NCI-H1436 (cell line): ENCODE results near the gene NELL1.
A peak's percentile ranks its signal among the peaks of the same experiment; 100 is the strongest.

Experiments
- DNase-seq: peaks from one replicate; lab custom pipeline; 2025; lab: John Stamatoyannopoulos, UW

NELL1 gene

DNA sequence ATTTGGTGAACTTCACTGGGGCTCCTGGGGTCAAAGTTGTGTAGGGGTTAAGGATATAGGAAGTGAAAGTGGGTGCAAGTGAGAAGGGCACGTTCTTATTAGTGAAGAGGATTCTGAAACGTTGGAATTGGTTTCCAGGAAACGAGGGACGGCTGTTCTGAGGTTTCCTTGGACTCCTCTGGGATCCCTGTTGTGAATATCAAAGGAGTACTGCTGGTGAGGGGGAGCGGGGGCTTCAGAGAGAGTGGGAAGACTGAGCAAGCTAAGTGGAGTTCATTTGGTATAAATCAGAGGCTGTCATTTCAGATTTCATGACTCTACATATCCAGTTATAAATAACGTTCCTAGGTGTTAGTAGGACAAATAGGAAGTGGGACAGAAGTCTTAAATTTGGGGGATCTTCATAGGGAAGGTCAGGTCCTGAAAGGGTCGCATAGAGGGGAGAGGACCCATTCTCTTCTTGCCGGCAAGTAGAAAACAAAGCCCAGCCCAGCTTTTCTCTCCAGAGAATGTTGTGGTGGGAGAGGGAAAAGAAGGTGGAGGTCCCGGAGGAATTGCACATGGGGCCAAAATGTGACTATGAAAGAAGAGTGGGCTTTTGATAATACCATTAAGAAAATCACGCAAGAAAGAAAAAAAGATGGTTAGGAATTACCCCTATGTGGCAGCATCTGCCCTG, 1.1 kb upstream of the NELL1 start:
- DNase-seq: no peak

DNA sequence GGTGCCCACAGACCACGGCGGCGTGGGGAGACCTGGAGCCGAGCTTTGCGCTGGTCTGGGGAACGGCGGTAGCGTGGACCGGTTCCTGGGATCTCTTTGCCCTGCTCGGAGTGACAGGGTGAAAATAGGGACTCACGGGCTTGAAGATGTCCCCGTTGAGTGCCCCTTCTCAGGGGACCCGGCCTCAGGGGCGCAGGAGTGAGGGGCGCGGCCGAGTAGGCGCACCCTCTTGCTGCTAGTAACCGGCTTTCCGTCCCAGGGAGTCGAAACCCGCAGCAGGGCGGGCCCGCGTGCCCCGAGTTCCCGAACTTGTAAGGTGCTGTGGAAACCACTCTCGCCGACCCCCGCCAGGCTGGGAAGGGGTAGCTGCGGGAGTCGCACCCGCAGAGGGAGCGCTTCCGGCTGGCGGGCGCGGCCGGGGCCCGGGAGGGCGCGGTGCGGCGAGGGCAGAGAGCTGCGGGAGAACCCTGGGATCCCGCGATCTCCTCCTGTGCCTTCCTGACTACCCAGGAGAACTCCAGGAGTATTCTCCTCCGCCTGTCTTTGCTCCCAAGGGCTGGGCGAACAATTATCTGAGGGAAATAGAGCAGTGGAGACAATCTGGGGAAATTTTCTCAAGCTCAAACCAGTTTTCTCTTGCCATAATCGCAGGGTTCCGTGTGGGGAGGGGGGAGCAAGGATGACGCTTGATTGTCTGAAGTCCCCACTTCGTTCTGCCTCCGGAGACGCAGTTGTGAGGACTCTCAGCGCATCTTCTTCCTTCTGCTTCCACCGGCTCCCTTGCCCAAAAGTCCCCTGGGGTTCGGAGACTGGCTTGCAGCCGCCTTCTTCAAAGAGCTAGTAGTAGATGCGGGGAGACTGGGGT, 666 bp downstream of the NELL1 start:
- no peak for DNase-seq

DNA sequence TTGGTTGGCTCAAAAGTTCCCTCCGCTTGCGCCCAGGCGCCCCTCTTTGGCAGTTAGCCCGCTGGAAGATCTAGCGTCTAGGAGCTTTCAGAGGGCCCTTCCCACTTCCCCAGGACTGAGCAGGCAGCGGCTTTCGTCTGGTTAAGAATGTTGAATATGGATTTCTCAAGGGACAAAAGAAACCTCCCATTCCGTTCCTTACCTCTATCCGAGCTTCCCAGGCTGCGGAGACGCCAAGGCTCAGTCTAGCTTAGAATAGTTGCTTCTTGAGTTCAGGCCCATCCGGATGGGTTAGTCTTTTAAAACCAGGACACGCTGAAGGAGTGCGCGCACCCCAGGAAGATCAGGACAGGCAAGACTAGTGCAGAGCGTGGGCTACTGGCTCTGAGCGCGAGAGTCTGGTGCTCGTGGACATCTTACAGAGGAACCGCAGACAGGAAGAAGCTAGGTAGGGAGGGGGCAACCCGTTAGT, 1.6 kb downstream of the NELL1 start:
- no peak for DNase-seq

DNA sequence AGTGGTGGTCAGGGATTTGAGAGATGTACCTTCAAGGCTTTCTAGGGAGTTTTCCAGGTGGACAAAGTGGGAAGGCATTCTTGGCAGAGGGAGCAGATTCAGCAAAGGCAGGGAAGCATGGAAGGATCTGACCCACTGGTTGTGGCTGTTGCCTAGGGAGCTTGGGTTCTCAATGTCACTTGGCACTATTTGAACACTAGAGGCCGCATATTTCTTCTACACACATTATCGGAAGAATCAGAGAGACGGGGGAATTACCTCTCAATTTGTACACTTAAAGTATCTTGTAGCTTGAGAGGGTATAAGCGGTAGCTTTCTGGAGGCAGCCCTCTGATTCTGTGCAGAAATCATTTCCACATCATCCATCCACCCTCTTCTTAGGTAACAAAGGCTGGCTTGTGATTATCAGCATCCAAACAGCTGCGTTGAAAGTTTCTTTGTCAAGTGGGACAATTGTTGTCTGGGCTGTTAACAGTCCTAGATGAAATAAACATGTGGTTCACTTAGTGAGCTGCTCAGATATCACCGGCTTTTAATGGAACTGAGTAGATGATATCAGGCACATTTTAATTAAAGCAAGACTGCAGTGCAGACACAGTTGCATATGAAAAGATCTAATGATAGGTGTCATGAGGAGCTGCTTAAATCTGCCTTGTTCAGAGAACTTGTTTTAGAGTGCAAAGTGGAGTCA, 2.6 kb downstream of the NELL1 start:
- no peak for DNase-seq

DNA sequence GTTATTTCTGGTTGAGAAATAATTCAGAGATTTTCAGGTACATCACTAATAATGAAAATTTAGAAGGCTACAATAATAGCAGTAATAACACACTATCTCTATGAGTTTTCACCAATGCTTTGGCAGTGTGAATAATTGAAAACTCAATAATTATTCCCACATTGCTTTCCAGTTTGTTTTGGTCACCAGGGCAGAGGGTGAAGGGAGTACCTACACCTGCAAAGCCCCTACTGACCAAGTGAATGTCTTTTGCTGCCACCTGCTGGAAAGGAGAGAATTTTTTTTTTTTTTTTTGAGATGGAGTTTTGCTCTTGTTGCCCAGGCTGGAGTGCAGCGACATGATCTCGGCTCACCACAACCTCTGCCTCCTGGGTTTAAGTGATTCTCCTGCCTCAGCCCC, 3.2 kb downstream of the NELL1 start:
- DNase-seq: no peak

DNA sequence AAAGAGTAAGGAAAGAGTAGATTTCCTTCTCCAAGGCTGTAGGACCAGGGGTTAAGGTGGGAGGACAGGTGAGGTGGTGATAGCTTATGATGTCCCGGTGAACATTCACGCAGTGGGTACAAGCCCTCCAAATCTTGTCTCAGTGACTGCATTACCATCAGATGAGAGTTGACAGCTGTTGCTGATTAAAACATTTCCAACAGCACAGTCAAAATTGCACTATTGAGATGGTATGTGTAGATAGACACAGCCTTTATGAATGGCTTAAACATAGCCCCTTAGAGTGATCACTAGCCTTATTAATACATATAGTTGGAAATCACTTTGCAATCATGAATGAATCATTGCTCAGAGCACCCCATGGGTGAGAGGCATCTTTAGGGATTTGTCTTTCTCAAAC, 7.3 kb downstream of the NELL1 start:
- no peak for DNase-seq

DNA sequence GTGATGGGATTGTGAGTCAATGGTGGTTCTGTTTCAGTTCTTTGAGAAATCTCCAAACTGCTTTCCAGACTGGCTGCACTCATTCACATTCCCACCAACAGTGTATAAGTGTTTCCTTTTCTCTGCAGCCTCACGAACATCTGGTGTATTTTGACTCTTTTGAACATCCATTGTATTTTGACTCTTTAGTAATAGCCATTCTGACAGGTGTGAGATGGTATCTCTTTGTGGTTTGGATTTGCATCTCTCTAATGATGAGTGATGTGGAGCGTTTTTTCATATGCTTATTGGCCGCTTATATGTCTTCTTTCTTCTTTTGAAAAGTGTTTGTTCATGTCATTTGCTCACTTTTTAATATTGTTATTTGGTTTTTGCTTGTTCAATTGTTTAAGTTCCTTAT, 19.4 kb downstream of the NELL1 start:
- no peak for DNase-seq

DNA sequence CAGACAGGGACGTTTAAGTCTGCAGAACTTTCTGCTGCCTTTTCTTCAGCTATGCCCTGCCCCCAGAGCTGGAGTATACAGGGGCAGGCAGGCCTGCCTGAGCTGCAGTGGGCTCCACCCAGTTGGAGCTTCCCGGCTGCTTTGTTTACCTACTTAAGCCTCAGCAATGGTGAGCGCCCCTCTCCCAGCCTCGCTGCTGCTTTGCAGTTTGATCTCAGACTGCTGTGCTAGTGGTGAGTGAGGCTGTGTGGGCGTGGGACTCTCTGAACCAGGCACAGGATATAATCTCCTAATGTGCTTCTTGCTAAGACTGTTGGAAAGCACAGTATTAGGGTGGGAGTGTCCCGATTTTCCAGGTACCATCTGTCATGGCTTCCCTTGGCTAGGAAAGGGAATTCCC, 38.5 kb downstream of the NELL1 start:
- no peak for DNase-seq

DNA sequence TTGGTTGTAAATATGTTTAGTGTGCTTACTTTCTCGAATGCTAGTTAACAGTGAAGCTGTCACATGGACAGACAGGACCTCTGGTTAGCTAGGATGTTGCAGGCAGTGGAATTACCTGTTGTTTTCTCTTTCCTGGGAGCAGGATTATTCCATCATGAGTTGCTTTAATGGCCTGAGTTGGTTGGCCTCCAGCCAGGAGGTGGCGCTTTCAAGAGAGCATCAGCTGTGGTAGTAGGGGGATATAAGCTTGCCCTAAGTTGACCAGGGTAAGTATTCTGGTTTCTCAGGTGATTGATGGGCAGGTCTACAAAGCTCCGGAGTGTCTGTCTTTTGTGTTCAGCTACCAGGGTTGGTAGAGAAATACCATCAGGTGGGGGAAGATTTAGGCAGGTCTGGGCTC, 43.5 kb downstream of the NELL1 start:
- DNase-seq: no peak

DNA sequence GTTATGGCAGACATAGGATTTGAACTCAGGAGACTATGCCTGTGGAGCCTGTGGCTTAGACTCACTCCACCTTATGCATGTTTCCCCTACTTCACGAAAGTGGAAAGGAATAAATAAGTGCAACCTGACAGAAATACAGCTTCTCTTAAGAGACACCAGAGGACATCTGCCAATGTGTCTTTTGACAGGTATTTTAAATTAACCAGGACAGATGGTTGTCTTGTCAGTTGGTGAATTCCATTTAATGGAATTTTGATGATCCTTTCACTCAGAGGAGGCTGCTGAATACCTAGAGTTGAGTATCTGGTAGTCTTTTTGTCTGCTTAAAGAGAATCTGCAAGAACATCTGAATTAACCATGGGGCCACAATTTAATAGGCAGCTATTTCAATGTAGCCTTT, 46.1 kb downstream of the NELL1 start:
- DNase-seq: no peak

DNA sequence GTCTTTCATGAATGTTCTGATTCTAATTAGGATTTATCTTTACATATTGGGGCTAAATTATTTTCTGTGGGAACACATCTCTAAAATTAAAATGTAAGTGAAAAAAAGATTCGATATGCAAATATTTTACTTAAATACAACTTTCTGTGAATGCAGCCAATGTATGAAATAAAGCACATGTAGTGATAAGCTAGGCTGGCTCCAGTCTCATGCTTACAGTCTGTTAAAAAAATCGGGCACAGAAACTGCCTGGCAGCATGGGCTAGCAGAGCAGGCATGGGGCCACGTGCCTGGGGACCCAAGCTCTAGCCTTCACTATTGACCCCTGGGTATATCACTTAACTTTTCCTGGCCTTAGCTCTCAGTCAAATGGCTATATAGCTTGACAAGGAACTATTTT, 46.5 kb downstream of the NELL1 start:
- DNase-seq: no peak

DNA sequence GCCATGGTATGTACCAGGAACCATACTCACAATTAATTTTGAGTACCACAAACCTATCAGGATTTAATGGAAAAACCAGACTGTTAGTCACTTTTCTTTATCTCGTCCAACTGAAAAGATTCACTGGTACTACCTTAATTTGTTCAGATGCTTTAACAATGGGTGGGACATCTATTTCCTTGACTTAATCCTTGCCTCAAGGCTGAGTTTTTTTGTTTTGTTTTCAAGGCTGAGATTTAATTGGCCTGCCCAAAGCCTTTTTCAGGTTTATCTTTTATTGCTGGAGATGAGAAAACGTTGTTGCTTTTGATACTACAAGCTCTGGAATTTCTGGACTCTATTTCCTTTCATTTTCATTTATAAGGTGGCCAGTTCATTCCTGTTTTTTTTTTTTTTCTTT, 50.4 kb downstream of the NELL1 start:
- no peak for DNase-seq

DNA sequence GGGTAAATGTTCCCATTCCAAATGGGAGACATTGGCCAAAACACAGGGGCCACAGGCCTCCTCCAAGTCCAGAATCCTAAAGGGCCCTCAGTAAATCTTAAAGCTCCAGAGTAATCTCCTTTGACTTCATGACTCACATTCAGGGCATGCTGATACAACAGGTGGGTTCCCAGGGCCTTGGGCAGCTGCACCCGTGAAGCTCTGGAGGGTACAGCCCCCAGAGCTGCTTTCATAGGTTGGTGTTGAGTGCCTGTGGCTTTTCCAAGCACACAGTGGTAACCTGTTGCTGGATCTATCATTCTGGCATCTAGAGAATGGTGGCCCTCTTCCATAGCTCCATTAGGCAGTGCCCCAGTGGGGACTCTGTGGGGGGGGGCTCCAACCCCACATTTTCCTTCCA, 54.0 kb downstream of the NELL1 start:
- DNase-seq: no peak

DNA sequence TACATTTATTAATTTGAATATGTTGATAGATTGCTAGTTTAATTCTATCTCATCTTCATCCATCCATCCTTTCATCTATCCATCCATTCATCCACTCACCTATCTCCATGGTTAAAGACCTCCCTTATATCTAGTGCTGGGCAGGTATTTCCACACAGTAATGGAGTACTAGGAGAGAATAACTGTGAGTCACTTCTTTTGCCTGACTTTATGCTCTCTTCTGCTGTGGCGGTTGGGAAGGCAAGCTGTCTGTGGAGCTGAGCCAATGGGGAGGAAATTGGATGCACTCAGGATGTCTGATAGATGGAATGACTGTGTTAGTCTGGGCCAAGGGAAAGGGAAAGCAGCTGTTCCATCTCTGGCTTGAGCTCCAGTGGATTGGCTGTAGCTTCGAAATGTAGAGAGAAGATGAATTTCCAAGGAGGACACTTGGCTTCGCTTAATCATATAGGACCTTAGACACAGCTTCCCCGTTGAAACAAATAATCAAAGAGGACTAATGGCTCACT, 60.3 kb downstream of the NELL1 start:
- no peak for DNase-seq

DNA sequence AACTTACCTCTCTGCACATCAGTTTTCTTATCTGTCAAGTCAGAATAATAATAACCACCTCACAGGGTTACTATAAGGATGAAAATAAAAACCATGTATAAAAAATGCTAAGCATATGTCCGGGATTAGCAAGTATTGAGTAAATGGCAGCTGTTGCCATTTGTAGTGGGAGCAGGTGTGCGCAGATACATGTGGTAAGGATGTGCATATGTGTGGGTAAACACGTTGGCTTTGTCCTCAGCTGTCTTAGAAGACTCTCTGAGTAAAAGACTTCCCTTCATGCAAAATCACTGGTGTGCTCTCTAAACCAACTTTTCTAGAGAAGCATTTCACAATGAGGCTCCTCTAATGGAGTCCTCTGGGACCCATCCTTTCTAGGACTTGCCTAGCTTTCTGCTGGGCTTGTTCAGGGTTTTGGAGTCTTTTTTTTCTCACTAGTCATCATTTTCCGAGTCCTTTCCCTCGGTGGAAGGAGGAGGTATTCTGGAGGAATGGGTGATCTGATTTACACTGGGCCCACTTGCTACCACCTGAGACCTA, 62.4 kb downstream of the NELL1 start:
- DNase-seq: no peak

DNA sequence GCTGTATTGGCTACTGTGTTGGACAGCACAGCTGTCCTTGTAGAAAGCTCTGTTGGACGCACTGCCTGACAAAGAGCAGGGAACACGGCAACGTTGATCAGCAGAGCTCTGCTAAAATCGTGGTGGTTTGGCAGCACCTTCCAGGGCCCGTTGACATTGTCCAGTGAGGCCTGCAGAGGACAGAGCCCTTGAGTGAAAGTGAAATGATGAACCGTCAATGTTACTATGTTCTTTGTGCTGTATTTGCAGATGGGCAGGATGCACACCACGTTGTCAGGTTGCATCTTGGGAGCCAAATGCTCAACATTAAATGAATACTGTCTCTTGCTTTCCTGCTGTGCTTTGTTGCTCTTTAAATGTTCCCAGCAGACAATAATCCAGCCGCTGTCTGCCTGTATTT, 69.7 kb downstream of the NELL1 start:
- no peak for DNase-seq

DNA sequence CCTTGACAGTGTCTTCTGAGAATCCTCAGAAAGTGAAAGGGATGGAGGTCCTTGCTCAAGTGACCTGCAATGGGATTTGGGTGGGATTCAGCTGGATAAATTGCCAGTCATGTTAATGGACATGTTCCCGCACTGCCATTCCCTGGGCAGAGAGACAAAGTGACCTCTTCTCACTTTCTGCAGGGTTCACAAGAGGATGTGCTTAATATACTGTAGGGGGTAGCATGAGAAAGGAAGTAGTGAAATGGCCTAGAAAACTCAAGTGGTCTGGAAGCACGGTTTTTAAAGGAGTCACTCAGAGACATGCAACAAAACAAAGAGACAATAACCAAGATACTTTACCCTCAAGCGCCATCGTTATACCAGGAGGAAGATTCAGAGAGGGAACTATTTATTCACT, 70.2 kb downstream of the NELL1 start:
- no peak for DNase-seq

DNA sequence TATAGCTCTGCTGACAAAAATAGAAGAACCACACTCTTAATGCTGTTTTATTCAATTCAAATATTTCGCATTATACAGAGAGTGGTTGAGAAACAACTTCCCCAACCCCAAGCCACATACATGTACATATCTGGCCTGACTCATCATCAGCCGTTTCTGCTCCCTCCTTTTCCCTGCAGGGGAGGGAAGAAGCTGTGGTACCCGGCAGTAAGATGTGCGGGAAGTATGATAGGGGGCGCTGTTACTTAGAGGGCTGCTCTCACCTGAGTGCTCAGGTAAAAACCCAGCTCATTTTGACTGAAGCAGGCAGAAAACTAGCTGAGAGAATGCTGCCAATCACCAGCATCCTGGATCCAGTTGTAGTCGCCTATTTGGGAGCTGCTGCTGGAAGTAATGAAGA, 85.5 kb downstream of the NELL1 start:
- peak; percentile 11 for DNase-seq

DNA sequence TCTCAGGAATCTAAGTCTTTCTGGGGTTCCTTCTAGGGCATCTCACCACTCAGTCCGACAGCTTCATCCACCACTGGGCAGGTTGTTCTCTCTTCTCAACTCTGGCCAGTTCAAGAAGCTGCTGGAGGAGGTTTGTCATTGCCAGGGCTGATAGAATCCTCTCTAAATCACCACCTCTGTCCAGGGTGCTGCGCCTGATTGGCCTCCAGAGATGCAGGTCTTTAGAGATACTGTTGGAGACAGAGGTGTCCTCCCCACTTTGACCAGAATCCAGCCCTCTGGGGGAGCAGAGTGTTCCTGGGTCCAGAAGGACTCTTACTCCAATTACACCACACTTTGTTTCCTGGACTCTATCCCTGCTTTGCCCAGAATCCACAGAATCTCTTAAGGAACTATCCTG, 90.2 kb downstream of the NELL1 start:
- DNase-seq: no peak

DNA sequence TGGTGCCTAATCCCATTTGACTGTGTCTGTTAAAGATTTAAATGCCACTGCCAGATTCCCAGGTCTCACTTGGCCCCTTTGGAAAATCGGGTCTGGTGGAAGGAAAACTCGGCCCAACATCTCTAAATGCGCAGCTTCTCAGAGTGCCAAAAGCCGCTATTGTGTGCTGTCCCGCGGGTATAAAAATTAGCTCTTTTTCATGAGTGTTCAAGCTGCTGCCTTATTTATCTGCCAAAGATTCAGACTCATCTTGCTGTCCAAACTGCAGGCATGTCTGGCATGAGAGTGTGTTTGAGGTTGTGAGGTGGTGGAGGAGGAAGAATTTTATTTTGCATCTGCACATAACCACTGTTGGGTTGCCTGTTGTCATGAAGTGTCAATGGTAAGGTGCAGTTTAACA, 91.4 kb downstream of the NELL1 start:
- no peak for DNase-seq

DNA sequence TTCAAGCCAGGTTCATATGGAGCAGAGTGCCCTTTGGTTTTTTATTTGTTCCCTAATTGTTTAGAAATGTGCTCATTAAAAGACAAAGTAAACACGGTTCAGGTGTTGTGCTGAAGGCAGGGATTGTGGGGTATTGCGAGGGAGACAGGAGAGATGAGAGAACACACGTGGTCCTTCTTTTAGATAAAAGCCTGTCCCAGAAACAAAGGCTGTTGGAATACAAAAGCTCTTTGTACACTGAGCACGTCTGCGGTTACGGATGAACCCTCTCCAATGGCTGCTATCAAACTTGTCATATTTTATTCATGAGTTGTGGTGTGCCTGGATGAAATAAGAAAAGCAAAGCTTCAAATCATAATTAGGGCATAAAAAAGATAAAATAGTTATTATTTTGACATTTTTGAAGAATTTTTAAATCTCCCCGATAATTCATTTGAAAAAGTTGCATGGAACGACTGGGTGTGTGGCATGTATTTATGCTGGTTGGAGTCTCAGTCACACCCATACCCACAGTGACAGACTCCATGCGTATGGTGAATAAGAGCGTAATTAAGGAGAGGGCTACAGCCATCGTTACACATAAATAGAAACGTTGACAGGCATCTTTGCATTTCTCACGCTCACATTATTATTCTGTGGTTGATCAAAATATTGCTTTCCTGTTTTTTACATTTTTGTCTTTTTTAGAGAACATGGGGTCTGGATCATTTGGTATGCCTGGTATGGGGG, 92.9 kb downstream of the NELL1 start:
- DNase-seq: peak; percentile 37

DNA sequence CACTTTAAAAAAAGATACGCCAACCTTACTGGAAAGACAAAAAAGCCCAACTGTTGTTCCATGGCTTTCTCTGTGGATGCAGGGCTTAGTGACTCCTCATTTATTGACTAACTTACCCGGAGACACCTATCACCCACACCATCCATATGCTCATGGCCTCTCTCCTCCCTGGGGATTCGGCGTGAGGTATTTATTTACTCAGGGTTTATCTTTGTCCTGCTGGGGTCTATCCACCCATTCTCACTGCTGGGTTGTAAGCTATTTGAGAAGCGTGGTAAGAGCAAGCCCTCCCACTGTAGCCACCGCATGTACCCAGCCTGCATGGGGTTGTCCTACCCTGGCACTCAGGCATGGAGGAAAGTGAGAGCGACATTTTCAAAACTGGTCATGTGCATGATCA, 93.6 kb downstream of the NELL1 start:
- no peak for DNase-seq
